Effector CD8-positive, alpha-beta T cell (primary cell): ENCODE results near the gene IRX3.

Source experiments
- DNase-seq: peaks from one replicate; lab custom pipeline; 2025; lab: John Stamatoyannopoulos, UW
- total RNA-seq, 4 experiments: gene quantifications; one replicate each; lab custom pipeline; 2026; lab: John Stamatoyannopoulos, UW

Gene IRX3
- 0 to 0.18 (median 0) reads per million in 4 experiments for total RNA-seq

DNA sequence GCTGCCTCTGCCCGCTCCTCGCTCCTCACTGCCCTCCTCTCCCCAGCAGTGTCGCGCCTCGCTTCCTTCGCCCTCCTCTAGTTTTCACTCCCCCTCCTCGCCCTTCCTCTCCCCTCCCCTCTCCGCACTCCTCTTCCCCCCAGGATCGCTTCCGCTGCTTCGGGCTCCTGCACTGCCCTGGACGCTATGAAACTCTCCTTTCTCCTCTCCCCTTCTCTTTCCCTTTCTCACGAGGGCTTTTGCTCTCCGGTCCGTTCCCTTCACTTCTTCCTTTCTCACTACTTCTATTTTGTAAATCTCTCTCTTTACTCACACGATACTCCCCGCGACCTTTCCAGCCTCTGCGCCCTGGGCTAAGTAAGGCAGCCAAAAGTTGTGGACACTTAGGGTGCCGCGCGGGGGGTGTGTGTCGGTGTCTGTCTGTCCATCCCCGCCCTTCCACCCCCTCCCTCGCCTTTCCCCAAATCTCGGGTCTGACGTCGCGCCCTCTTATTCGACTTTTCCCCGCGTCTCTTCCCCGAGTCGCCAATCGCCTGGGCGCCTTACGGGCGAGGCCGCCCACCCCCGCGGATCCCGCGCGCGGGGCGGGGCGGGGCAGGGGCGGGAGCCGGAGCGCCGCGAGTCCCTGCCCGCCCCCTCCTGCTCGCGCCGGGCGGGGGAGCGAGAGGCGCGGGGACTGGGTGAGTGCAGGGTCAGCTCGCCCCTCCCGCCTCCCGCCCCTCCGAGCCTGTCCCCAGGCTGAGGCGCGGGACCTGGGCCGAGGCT, at the start of gene IRX3:
Gene IRX3 (minus strand): TSS at position 422 of the 765 bp plus-strand sequence. CDS start 737 bp downstream, outside the sequence.
- no peak for DNase-seq

- no peak for DNase-seq
Observed at GRCh38 chr16:54335230-54335629, 48.6 kb upstream of the IRX3 start.

DNA sequence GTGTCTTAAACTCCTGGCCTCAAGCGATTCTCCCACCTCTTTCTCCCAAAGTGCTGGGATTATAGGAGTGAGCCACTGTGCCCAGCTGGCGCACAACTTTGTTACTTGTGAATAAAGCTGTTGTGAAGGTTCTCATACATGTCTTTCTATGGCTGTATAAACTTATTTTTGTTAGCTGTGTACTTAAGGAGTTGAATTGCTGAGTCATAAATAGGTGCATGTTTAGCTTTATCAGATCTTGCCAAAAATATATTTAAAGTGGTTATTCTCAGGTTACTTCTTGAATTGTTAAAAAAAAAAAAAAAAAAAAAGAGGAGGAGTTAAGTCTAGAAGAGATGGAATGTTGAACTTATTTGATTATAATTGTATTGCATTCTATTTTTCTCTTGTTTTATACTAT, 47.6 kb upstream of the IRX3 start:
- DNase-seq, result no peak

DNA sequence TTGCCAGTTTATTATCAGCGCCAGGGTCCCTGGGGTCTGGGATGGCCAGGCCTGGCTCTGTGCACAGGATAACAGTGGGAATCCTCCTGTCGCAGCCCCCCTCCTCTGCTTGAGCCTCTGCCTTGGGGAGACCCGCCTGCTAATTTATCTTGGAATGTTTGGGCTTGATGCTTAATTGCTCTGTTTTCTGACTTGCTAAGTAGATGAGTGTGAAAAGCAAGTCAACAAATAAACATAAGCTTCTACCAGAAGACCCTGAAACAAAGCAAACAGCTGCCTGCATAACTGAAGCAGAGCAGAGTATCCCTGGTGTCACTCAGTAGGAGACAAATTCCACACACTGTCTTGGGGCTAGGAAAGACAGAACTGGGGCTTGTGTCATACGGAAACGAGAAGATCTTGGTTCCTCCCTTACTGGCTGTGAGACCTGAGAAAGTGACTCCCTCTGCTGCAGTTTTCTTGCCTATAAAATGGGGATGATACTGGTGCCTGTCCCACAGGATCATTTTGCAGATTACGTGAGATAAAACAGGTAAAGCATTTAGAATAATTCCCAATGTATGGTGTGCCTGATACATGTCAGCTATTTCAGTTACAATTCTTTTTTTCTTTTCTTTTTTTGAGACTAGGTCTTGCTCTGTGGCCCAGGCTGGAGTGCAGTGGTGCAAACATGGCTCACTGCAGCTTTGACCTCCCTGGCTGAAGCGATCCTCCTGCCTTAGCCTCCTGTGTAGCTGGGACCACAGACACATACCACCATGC, 44.8 kb upstream of the IRX3 start:
- no peak for DNase-seq

DNA sequence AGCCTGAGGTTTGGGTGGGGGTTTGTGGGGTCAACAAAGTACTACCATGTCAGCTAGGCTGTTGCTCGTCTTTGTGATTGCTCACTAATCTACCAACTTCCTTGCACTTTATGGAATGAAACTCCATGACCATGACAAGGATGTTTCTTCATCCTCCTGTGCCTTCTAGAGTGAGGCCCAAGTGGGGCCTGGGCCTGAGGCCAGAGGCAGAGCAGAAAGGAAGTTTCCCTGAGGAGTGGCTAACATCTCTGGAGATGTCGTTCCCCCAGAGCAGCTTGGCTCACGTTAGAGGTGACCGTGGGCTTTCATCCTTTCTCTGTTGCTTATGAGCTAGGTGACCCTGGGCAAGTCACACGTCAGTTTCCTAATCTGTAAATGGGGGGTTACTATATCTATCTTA, 41.0 kb upstream of the IRX3 start:
- no peak for DNase-seq

- DNase-seq, result no peak
Observed at GRCh38 chr16:54326266-54326662, 39.7 kb upstream of the IRX3 start.

- no peak for DNase-seq
Observed at GRCh38 chr16:54325616-54326265, 39.2 kb upstream of the IRX3 start.

- DNase-seq, result no peak
Observed at GRCh38 chr16:54324716-54325115, 38.1 kb upstream of the IRX3 start.

- DNase-seq, result no peak
Observed at GRCh38 chr16:54320697-54321340, 34.2 kb upstream of the IRX3 start.

DNA sequence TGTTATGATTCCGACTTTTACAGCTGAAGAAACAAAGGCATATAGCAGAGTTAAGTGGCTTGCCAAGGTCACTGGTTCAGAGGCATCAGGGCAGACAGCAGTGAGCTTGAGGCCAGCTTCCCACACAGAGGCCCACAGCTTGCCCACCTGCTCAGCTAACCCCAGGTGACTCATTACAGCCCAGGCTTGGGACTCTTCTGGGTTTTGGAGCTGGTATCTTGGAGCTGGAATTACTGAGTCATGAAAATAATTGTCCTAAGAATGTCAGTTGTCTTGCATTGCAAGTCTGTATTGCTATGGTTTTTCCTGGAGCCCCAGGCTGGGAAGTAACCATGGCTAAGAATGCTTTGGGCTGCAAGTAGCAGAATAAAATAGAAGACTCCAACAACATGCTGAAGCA, 32.4 kb upstream of the IRX3 start:
- DNase-seq, result no peak

- no peak for DNase-seq
Observed at GRCh38 chr16:54317101-54317611, 30.6 kb upstream of the IRX3 start.

GRCh38 chr16:54316095-54316889, 29.7 kb upstream of the IRX3 start:
- no peak for DNase-seq

GRCh38 chr16:54313789-54314188, 27.2 kb upstream of the IRX3 start:
- no peak for DNase-seq

GRCh38 chr16:54312502-54312991, 26.0 kb upstream of the IRX3 start:
- no peak for DNase-seq

GRCh38 chr16:54309341-54309740, 22.8 kb upstream of the IRX3 start:
- DNase-seq, result no peak

GRCh38 chr16:54305080-54305479, 18.5 kb upstream of the IRX3 start:
- DNase-seq, result no peak

GRCh38 chr16:54303613-54304012, 17.0 kb upstream of the IRX3 start:
- no peak for DNase-seq

DNA sequence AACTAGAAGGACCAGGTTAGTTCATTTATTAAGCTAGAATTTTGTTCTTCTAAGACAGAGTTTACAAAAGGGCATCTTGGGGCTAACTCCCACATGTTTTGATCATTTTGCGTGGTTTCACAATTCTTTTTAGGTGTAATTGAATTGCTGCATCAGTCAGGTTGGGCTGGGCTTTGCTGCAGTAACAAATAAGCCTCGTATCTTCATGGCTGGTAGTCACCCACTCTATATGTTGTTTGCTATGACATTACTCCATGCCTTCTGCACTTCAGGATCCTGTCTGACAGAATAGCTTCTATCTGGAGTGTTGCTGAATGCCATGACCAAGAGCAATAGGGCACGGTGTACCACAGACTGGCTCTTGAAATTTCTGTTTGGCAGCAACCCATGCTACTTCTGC, 10.6 kb upstream of the IRX3 start:
- DNase-seq, result no peak

- DNase-seq, result no peak
Observed at GRCh38 chr16:54296543-54296942, 10.0 kb upstream of the IRX3 start.

GRCh38 chr16:54291656-54292487, 5.3 kb upstream of the IRX3 start:
- DNase-seq, result no peak
